HepG2 (cell line): ENCODE data around the gene C9orf50. TPM values are rescaled to one million over a fixed set of nuclear protein-coding genes. Genes with fewer than 3 reads are reported as not detected.

ENCODE experiments used
- ATAC-seq: fragments of 200-7000 bp; cut with Tn5 transposase; 3 replicates; pipeline ENCODE4 v1.9.1; 2020; ENCODE audit warnings: mild to moderate bottlenecking, moderate library complexity
- BruUV-seq: library from RNA; stranded (reverse); fragments of 400-500 nt; replicated peaks from 2 replicates; lab custom pipeline; 2021; lab: Mats Ljungman, UMichigan
- CTCF ChIA-PET: fragments of 300-600 bp; formaldehyde crosslinking; extraction: SDS; loops from one replicate; lab custom pipeline; 2021; ENCODE audit warnings: low total read pairs, inconsistent platforms, low intra/inter-chr PET ratio; lab: Yijun Ruan, JAX
- POLR2A ChIA-PET: fragments of 350-600 bp; sonication (Branson Sonifier 250); formaldehyde crosslinking; loops from one replicate; lab custom pipeline; 2020; ENCODE audit warnings: antibody characterized with exemption, inconsistent platforms; lab: Yijun Ruan, JAX
- DNase-seq: peaks from one replicate; pipeline ENCODE4 v3.0.0-alpha.2; 2015; ENCODE audit warnings: low spot score
- FAIRE-seq: peaks from 3 replicates; lab custom pipeline; 2011; peaks lifted over from hg19 to GRCh38; lab: Jason Lieb, UNC
- H2AFZ ChIP-seq: one replicate; pipeline ENCODE4 v1.6.1; 2011; ENCODE audit warnings: low read length, inconsistent platforms
- H3K27ac ChIP-seq: fragments of 300-600 bp; 3 replicates; pipeline ENCODE4 v1.8.0; 2011; ENCODE audit warnings: mixed run types, mild to moderate bottlenecking, mixed read lengths, low read length, inconsistent platforms; ENCODE audit not compliant: insufficient read depth; ENCODE audit errors: extremely low read length
- H3K27me3 ChIP-seq, 2 experiments: fragments of 200-600 bp in 1 of 2; 2 replicates in 1 of 2; 3 replicates in 1 of 2; pipeline versions ENCODE4 v1.6.0 to v1.8.0; 2011; ENCODE audit warnings: low read length in 2 of 2, mild to moderate bottlenecking in 2 of 2, moderate library complexity in 2 of 2, inconsistent platforms in 1 of 2; ENCODE audit not compliant: insufficient read depth in 2 of 2, control insufficient read depth in 1 of 2
- H3K36me3 ChIP-seq, 2 experiments: fragments of 200-600 bp in 1 of 2; replicated peaks in 1 of 2; 2 replicates in 1 of 2; 3 replicates in 1 of 2; pipeline versions ENCODE4 v1.5.1 to v1.8.0; 2011; ENCODE audit warnings: low read length in 2 of 2, inconsistent platforms in 1 of 2; ENCODE audit not compliant: insufficient read depth in 2 of 2, control insufficient read depth in 1 of 2
- H3K4me1 ChIP-seq: 2 replicates; pipeline ENCODE4 v1.5.1; 2012; ENCODE audit warnings: low read length, inconsistent platforms; ENCODE audit not compliant: insufficient read depth
- H3K4me2 ChIP-seq: 2 replicates; pipeline ENCODE4 v1.6.0; 2011; ENCODE audit warnings: low read depth, low read length, inconsistent platforms
- H3K4me3 ChIP-seq, 3 experiments: fragments of 200-600 bp in 1 of 3; sonication (generic), shearing (Covaris generic) in 1 of 3; replicated peaks in 1 of 3; 2 replicates each; pipeline ENCODE4 v1.5.1; 2011 to 2016; ENCODE audit warnings: low read length in 3 of 3, inconsistent platforms in 2 of 3, low read depth in 2 of 3, mild to moderate bottlenecking in 2 of 3, control low read depth in 1 of 3, mixed read lengths in 1 of 3; ENCODE audit not compliant: insufficient read depth in 1 of 3
- H3K79me2 ChIP-seq: one replicate; pipeline ENCODE4 v1.6.1; 2011; ENCODE audit warnings: low read length, inconsistent platforms; ENCODE audit not compliant: insufficient read depth
- H3K9ac ChIP-seq: 2 replicates; pipeline ENCODE4 v1.6.0; 2011; ENCODE audit warnings: mild to moderate bottlenecking, low read depth, low read length, inconsistent platforms; ENCODE audit not compliant: insufficient read depth
- H3K9me3 ChIP-seq: 2 replicates; pipeline ENCODE4 v1.5.1; 2012; ENCODE audit warnings: mild to moderate bottlenecking, low read length
- H4K20me1 ChIP-seq: 2 replicates; pipeline ENCODE4 v1.6.0; 2011; ENCODE audit warnings: inconsistent platforms, mild to moderate bottlenecking, low read length, moderate library complexity; ENCODE audit not compliant: insufficient read depth
- CCAR2 ChIP-seq: fragments of 200-400 bp; formaldehyde crosslinking; optimal IDR thresholded peaks from 2 replicates; pipeline ENCODE3; 2018; ENCODE audit warnings: low read depth, mild to moderate bottlenecking, low read length, moderate library complexity
- CENPT ChIP-seq: sonication (generic); formaldehyde crosslinking; IDR thresholded peaks from 2 replicates; pipeline ENCODE4 v1.8.0; 2022; ENCODE audit warnings: low read depth, mild to moderate bottlenecking, moderate library complexity, missing genetic modification reagents
- GABPB1 ChIP-seq: IDR thresholded peaks from 2 replicates; pipeline ENCODE4 v1.6.1; 2016; ENCODE audit warnings: mild to moderate bottlenecking, missing genetic modification reagents, moderate library complexity, missing compliant biosample characterization
- GPBP1L1 ChIP-seq: sonication (generic); formaldehyde crosslinking; IDR thresholded peaks from 2 replicates; pipeline ENCODE4 v1.5.0; 2020; ENCODE audit warnings: mild to moderate bottlenecking, missing genetic modification reagents
- GTF2F1 ChIP-seq: fragments of 150-350 bp; IDR thresholded peaks from 2 replicates; pipeline ENCODE4 v1.6.1; 2014; ENCODE audit warnings: low read length
- HNF1A ChIP-seq, 2 experiments: sonication (generic) in 1 of 2; formaldehyde crosslinking in 1 of 2; IDR thresholded peaks; 2 replicates each; pipeline versions ENCODE4 v1.4.0 to v1.6.1; 2016 to 2020; ENCODE audit warnings: borderline replicate concordance in 1 of 2, low read depth in 1 of 2, mild to moderate bottlenecking in 1 of 2, missing genetic modification reagents in 1 of 2
- LBX2 ChIP-seq: sonication (generic); formaldehyde crosslinking; IDR thresholded peaks from 2 replicates; pipeline ENCODE4 v1.5.0; 2020; ENCODE audit warnings: missing genetic modification reagents, mild to moderate bottlenecking, borderline replicate concordance
- NKX3-1 ChIP-seq: sonication (generic); formaldehyde crosslinking; IDR thresholded peaks from 2 replicates; pipeline ENCODE4 v1.5.0; 2020; ENCODE audit warnings: missing genetic modification reagents
- SNRNP70 ChIP-seq: fragments of 200-400 bp; formaldehyde crosslinking; IDR thresholded peaks from 2 replicates; pipeline ENCODE4 v1.6.1; 2017; ENCODE audit warnings: mild to moderate bottlenecking, low read depth, low read length, moderate library complexity
- ZBTB46 ChIP-seq: sonication (generic); formaldehyde crosslinking; IDR thresholded peaks from 2 replicates; pipeline ENCODE4 v1.4.0; 2020; ENCODE audit warnings: mild to moderate bottlenecking, missing genetic modification reagents, borderline replicate concordance
- ZBTB49 ChIP-seq: sonication (generic); formaldehyde crosslinking; IDR thresholded peaks from 2 replicates; pipeline ENCODE4 v1.4.0; 2020; ENCODE audit warnings: missing genetic modification reagents, borderline replicate concordance
- ZFP62 ChIP-seq: sonication (generic); formaldehyde crosslinking; IDR thresholded peaks from 2 replicates; pipeline ENCODE4 v1.4.0; 2020; ENCODE audit warnings: missing genetic modification reagents
- ZNF354B ChIP-seq: sonication (generic); formaldehyde crosslinking; IDR thresholded peaks from 2 replicates; pipeline ENCODE4 v1.8.0; 2022; ENCODE audit warnings: mild to moderate bottlenecking, missing genetic modification reagents
- WGBS: methylation state at CpG from one replicate; pipeline ENCODE4 v1.1.6; 2017; ENCODE audit warnings: low lambda C conversion rate; 5-methylcytosine and 5-hydroxymethylcytosine counted together
- in situ Hi-C: cut with HindIII; loops from 2 replicates; pipeline ENCODE4 v1.10.0; 2017; ENCODE audit warnings: low pct_unique_long_range_greater_than_20kb; ENCODE audit not compliant: extremely low pct_ligation_motif_present
- intact Hi-C: fragments of 100-400 bp; cut with micrococcal nuclease; formaldehyde crosslinking; loops from one replicate; pipeline ENCODE4 v1.10.0; 2022; ENCODE audit not compliant: unreplicated experiment
- polyA plus RNA-seq, 8 experiments: library from polyadenylated mRNA; depleted of rRNA in 3 of 8; stranded (reverse) in 7 of 8; unstranded in 1 of 8; fragments of >200 nt; fragmentation: Illumina TruSeq in 4 of 8; extraction: Trizol in 4 of 8; gene quantifications; 2 replicates each; pipeline versions ENCODE4 v1.2.1 to v1.2.3, GENCODE V29; 2011 to 2016; ENCODE audit warnings: low read depth in 4 of 8, missing spikeins in 1 of 8, mixed read lengths in 1 of 8; ENCODE audit not compliant: insufficient read depth in 1 of 8
- total RNA-seq, 5 experiments: library from RNA; depleted of rRNA; stranded (reverse); fragments of >200 nt; fragmentation: Illumina TruSeq; extraction: Trizol; gene quantifications; 2 replicates each; pipeline ENCODE4 v1.2.3, GENCODE V29; 2016; ENCODE audit warnings: low read depth in 1 of 5

Gene C9orf50
- total and polyA plus RNA-seq, 2 of the 13 experiments (the other 11 are each of a cell fraction or from before 2014, with no cell fraction given): not detected

GRCh38 chr9:129648092-129648763 lies 27.3 kb upstream of the C9orf50 start:
- no peak for FAIRE-seq
- ChIA-PET CTCF (no interaction called here), POLR2A (no interaction called here)
- Histone ChIP-seq H4K20me1 (no peaks in the 10 kb centered on the region), H3K27ac (no peak overlapping the region), H3K9ac (no peak overlapping the region), H3K27me3 (peaks cover 10 to 46% of the 10 kb centered on the region in 2 experiments), H3K4me3 (no peak overlapping the region), H3K4me2 (no peak overlapping the region), H3K79me2 (no peaks in the 10 kb centered on the region), H3K36me3 (no peaks in the 10 kb centered on the region), H3K9me3 (no peaks in the 10 kb centered on the region), H3K4me1 (peaks cover 13% of the 10 kb centered on the region), H2AFZ (no peak overlapping the region)
- in situ Hi-C loops (loop anchor here (10.0 kb wide), 1 partner anchor 137 kb away; no protein-coding TSS in a partner anchor), intact Hi-C loops (no loop called here)
- ATAC-seq: no peak; the same call in 2 of the 3 replicates
- WGBS: 29% methylated on average over 16 of the region's 16 CpGs
- DNase-seq: no peak
- TF ChIP-seq ZBTB46 (no peak), HNF1A (IDR thresholded peaks at IDR 0.05; ENCODE audit: low read depth) (no peak), HNF1A (CRISPR knock-in tag; IDR thresholded peaks at IDR 0.05; ENCODE audit: borderline replicate concordance) (no peak), CENPT (CRISPR knock-in tag) (no peak), ZNF354B (no peak), ZFP62 (CRISPR knock-in tag) (no peak), ZBTB49 (CRISPR knock-in tag) (no peak), SNRNP70 (no peak), NKX3-1 (CRISPR knock-in tag) (no peak), CCAR2 (no peak), GABPB1 (CRISPR knock-in tag) (no peak), LBX2 (CRISPR knock-in tag) (no peak), GPBP1L1 (CRISPR knock-in tag) (no peak), GTF2F1 (no peak)
- BruUV-seq: no TSS peak
